GM12875 (cell line): Measurements from ENCODE around the gene UBA1.
"Not testable (repeated sequence)": the region's sequence is repeated elsewhere in the genome, so short reads cannot be mapped to it uniquely, and the experiment has no call there.

Experiments
- H3K4me3 ChIP-seq: one replicate; pipeline ENCODE4 v1.5.1; 2011; ENCODE audit warnings: low read depth, low read length, control low read depth
- CTCF ChIP-seq: IDR thresholded peaks from 2 replicates; pipeline ENCODE4 v1.5.1; 2011; ENCODE audit warnings: low read depth, mild to moderate bottlenecking, control low read depth, inconsistent platforms, low read length, moderate library complexity, borderline replicate concordance; ENCODE audit not compliant: insufficient read depth

The UBA1 gene

GRCh38 chrX:47247206-47247998, 53.8 kb downstream of the UBA1 start:
- TF ChIP-seq CTCF = no peak

GRCh38 chrX:47247999-47248320, 54.3 kb downstream of the UBA1 start:
- no peak for TF ChIP-seq CTCF
- no peak overlapping the region for H3K4me3 ChIP-seq

More at GRCh38 chrX:47247206-47247998, 53.8 kb downstream of the UBA1 start:
- H3K4me3 ChIP-seq = no peak overlapping the region

- no peak for TF ChIP-seq CTCF
- no peak overlapping the region for H3K4me3 ChIP-seq
Observed at GRCh38 chrX:47248576-47248975, 54.9 kb downstream of the UBA1 start.

- no peak for TF ChIP-seq CTCF
- no peak overlapping the region for H3K4me3 ChIP-seq
Observed at GRCh38 chrX:47250017-47250347, 56.4 kb downstream of the UBA1 start.

GRCh38 chrX:47257620-47258019, 64.0 kb downstream of the UBA1 start:
- H3K4me3 ChIP-seq = not testable (repeated sequence)
